Lower leg skin (tissue), 4 donors: ENCODE results near the gene RAPGEF1. TPM values are rescaled to one million over a fixed set of nuclear protein-coding genes. Genes with fewer than 3 reads are reported as not detected.

ENCODE experiments used
- DNase-seq, 2 donors: peaks; one replicate each; pipeline ENCODE4 v3.0.0-alpha.2; 2019; ENCODE audit warnings: low spot score in 2 of 2
- H3K4me3 ChIP-seq: fragments of 200-600 bp; sonication (generic); 2 replicates; pipeline ENCODE4 v1.5.1; 2017; ENCODE audit warnings: mild to moderate bottlenecking, low read depth; ENCODE audit not compliant: poor library complexity, severe bottlenecking
- CTCF ChIP-seq, 3 donors: fragments of 450-650 bp; IDR thresholded peaks; one replicate each; pipeline ENCODE4 v1.5.1; 2016; ENCODE audit warnings: antibody characterized with exemption in 3 of 3, mild to moderate bottlenecking in 3 of 3, moderate library complexity in 2 of 3
- POLR2A ChIP-seq, 2 donors: fragments of 450-650 bp; IDR thresholded peaks; one replicate each; pipeline ENCODE4 v1.6.1; 2016 to 2017; ENCODE audit warnings: antibody characterized with exemption in 2 of 2, mild to moderate bottlenecking in 1 of 2, moderate library complexity in 1 of 2
- WGBS, 2 donors: methylation state at CpG; one replicate each; pipeline ENCODE4 v1.1.5; 2018; 5-methylcytosine and 5-hydroxymethylcytosine counted together
- intact Hi-C: fragments of 100-400 bp; cut with DNase I; formaldehyde crosslinking; loops from one replicate; pipeline ENCODE4 v1.15.0; 2023; ENCODE audit warnings: low total_unique reads
- total RNA-seq, 4 donors: library from RNA; depleted of rRNA; stranded (reverse); fragments of >200 nt; gene quantifications; one replicate each; pipeline ENCODE4 v1.1.0, GENCODE V29; 2016

RAPGEF1 gene
- total RNA-seq, 4 donors from 2014 or later: 18.0 to 70.8 (median 43.5) TPM

DNA sequence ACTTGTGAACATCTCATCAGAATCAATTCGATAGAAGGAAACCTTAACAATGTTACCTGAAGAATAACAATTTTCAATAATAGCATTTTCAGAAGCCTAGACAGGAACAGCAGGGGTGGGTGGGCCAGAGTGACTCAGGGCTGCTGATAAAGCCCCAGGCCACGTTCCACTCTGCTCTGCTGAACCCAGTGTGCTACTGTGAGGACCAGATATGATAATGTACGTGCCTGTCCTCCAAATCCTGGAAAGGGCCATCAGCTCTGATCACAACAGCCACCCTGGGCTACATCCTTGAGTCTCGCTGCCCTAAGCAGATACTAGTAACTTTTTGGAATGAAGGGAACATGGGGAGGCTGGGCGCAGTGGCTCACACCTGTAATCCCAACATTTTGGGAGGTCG lies 103.3 kb downstream of the RAPGEF1 start:
- intact Hi-C loops: no loop called here
- TF ChIP-seq CTCF (IDR thresholded peaks at IDR 0.05) (no peak), POLR2A (IDR thresholded peaks at IDR 0.05) (no peak)
- 73 to 85% methylated on average over 6 of the region's 6 CpGs for WGBS, 2 donors
- DNase-seq: no peak
- H3K4me3 ChIP-seq: no peak overlapping the region

DNA sequence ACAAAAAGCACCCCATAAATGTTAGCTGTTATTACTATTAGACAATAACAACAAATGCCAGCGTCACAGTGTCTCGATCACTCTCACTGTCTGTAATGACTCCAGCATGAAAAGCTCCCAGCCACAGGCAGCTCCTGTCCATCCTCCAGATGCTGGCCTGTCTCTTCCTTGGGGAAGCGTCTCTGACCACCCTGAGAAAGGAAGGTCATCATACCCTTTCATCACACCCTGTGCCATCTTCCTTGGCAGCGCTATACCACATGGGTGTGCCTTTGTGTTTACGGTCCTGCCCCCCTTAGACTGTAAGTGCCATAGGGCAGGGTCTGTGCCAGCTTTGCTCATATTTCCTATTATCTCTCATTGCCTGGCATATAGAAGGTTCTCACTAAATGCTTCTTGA lies 104.0 kb downstream of the RAPGEF1 start:
- intact Hi-C loops: no loop called here
- H3K4me3 ChIP-seq: no peak overlapping the region
- DNase-seq: no peak
- 48 to 55% methylated on average over 5 of the region's 5 CpGs for WGBS, 2 donors
- no peak for TF ChIP-seq POLR2A (IDR thresholded peaks at IDR 0.05)
- TF ChIP-seq CTCF (IDR thresholded peaks at IDR 0.05): no peak

DNA sequence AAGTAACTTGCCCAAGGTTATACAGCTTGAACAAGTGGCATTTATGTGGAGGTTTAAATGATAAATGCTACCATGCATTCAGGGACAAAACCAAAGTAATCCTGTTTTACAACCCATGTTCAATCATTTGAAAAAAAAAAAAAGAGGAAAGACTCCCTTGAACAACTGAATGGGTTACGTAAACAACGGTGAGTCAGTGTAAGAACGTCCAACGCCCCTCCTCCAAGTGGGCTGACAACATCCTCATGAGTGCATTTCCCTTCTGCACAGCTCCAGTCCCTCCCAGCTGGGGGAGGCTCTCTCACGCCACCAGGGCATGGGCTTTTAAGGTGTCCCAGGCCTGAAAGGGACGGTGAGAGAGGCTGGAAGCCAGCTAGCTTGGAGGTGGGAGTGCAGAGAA lies 104.6 kb downstream of the RAPGEF1 start:
- TF ChIP-seq CTCF (IDR thresholded peaks at IDR 0.05) (no peak), POLR2A (IDR thresholded peaks at IDR 0.05) (no peak)
- H3K4me3 ChIP-seq: no peak overlapping the region
- DNase-seq: peak; percentile 91 to 97
- intact Hi-C loops: no loop called here
- WGBS, 2 donors: 8 to 14% methylated on average over 6 of the region's 6 CpGs

- H3K4me3 ChIP-seq: no peak overlapping the region
- WGBS, 2 donors: 56 to 64% methylated on average over 9 of the region's 9 CpGs
- intact Hi-C loops: no loop called here
- no peak for DNase-seq
- TF ChIP-seq POLR2A (IDR thresholded peaks at IDR 0.05) (no peak), CTCF (IDR thresholded peaks at IDR 0.05) (no peak)
Measured at GRCh38 chr9:131633491-131634031, 106.3 kb downstream of the RAPGEF1 start.

- DNase-seq: no peak
- no peak overlapping the region for H3K4me3 ChIP-seq
- TF ChIP-seq CTCF (IDR thresholded peaks at IDR 0.05) (no peak), POLR2A (IDR thresholded peaks at IDR 0.05) (no peak)
- intact Hi-C loops: no loop called here
- 75 to 95% methylated on average over 13 of the region's 13 CpGs for WGBS, 2 donors
Measured at GRCh38 chr9:131631306-131631705, 108.6 kb downstream of the RAPGEF1 start.

- TF ChIP-seq CTCF (IDR thresholded peaks at IDR 0.05): no peak
- TF ChIP-seq POLR2A (IDR thresholded peaks at IDR 0.05): no peak
- no peak overlapping the region for H3K4me3 ChIP-seq
- intact Hi-C loops: no loop called here
- 88 to 91% methylated on average over 15 of the region's 15 CpGs for WGBS, 2 donors
- no peak for DNase-seq
Measured at GRCh38 chr9:131630205-131630831, 109.6 kb downstream of the RAPGEF1 start.
